ENCODE measurements around the gene PRKCSH. TPM values are rescaled to one million over a fixed set of nuclear protein-coding genes. Genes with fewer than 3 reads are reported as not detected.
"Not testable (repeated sequence)": the region's sequence is repeated elsewhere in the genome, so short reads cannot be mapped to it uniquely, and the experiment has no call there.

PRKCSH gene
- total RNA-seq, 1 donor from 2014 or later: 276 TPM

DNA sequence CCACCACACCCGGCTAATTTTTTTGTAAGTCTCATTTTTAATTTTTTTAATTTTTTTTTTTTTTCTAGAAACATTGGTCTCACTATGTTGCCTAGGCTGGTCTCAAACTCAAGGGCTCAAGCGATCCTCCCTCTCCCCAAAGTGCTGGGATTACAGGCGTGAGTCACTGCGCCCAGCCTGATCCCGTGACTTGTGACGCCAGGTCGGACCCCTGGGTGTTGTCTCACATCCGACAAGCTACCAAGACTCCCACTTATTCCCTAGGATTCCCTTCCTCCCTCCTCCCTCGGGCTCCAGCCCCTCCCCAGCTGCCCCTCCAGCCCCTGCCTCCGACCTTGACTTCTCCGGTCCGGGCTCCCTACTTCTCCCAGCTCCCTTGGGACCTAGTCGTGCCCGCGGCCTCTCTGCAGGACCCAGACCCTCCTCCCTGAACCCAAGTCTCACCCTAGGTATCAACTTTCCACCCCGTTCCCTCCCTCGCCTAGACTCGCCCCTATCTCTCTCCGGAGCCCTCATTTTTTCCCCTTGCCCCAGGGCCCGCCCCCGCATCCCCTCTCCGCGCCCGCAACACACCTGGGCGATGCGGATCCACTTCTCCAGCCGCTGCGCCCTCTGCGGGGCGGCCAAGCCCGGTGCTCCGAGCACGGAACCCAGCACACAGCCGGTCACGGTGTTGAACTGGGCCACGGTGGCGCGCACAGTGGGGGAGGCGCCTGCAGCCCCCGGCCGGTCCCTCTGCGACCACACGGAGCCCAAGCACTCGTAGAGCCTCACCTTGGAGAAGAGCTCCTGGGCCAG is 29.4 kb upstream of the PRKCSH start:
- Mint-ChIP-seq H3K27ac (ENCODE audit: unreplicated experiment) (no peak overlapping the region), H3K27me3 (ENCODE audit: unreplicated experiment) (peaks cover 6% of the 10 kb centered on the region), H3K9me3 (ENCODE audit: unreplicated experiment) (peaks cover 3% of the 10 kb centered on the region), H3K4me1 (ENCODE audit: low read depth, unreplicated experiment) (no peaks in the 10 kb centered on the region), H3K36me3 (ENCODE audit: unreplicated experiment) (no peaks in the 10 kb centered on the region), H3K4me3 (ENCODE audit: unreplicated experiment) (no peak overlapping the region)
- TF ChIP-seq, protein P1, sequence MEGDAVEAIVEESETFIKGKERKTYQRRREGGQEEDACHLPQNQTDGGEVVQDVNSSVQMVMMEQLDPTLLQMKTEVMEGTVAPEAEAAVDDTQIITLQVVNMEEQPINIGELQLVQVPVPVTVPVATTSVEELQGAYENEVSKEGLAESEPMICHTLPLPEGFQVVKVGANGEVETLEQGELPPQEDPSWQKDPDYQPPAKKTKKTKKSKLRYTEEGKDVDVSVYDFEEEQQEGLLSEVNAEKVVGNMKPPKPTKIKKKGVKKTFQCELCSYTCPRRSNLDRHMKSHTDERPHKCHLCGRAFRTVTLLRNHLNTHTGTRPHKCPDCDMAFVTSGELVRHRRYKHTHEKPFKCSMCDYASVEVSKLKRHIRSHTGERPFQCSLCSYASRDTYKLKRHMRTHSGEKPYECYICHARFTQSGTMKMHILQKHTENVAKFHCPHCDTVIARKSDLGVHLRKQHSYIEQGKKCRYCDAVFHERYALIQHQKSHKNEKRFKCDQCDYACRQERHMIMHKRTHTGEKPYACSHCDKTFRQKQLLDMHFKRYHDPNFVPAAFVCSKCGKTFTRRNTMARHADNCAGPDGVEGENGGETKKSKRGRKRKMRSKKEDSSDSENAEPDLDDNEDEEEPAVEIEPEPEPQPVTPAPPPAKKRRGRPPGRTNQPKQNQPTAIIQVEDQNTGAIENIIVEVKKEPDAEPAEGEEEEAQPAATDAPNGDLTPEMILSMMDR (IDR thresholded peaks at IDR 0.05; ENCODE audit: partially characterized antibody, unreplicated experiment): no peak
- no peak for DNase-seq

- not testable (repeated sequence) for H3K4me3 Mint-ChIP-seq (ENCODE audit: unreplicated experiment); DNase-seq; H3K4me1 Mint-ChIP-seq (ENCODE audit: low read depth, unreplicated experiment); H3K27me3 Mint-ChIP-seq (ENCODE audit: unreplicated experiment); H3K36me3 Mint-ChIP-seq (ENCODE audit: unreplicated experiment); H3K9me3 Mint-ChIP-seq (ENCODE audit: unreplicated experiment); H3K27ac Mint-ChIP-seq (ENCODE audit: unreplicated experiment)
These were observed 28.7 kb upstream of the PRKCSH start for GRCh38 chr19:11406703-11407236.

DNA sequence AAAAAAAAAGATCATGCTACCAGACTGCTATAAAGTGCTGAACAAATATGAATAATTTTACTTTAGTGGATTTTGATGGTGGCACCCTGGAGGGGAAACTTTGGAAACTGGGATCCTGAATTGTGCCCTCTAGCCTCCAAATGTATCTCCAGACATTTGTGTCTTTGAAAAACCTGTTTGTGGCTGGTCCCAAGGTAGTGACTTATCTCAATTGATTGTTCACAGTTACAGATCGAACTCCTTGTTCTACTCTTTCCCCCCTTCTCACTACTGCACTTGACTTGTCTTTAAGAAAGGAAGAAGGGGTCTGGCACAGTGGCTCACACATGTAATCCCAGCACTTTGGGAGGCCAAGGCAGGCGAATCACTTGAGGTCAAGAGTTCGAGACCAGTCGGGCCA is 26.8 kb upstream of the PRKCSH start:
- no peak overlapping the region for H3K4me3 Mint-ChIP-seq (ENCODE audit: unreplicated experiment)
- TF ChIP-seq, protein P1 (IDR thresholded peaks at IDR 0.05; ENCODE audit: partially characterized antibody, unreplicated experiment): no peak
- no peak overlapping the region for H3K27ac Mint-ChIP-seq (ENCODE audit: unreplicated experiment)
- DNase-seq: no peak
- H3K27me3 Mint-ChIP-seq (ENCODE audit: unreplicated experiment): peaks cover 6% of the 10 kb centered on the region
- no peaks in the 10 kb centered on the region for H3K36me3 Mint-ChIP-seq (ENCODE audit: unreplicated experiment)
- peaks cover 3% of the 10 kb centered on the region for H3K9me3 Mint-ChIP-seq (ENCODE audit: unreplicated experiment)
- H3K4me1 Mint-ChIP-seq (ENCODE audit: low read depth, unreplicated experiment): no peaks in the 10 kb centered on the region

GRCh38 chr19:11410682-11411081 is 24.8 kb upstream of the PRKCSH start:
- TF ChIP-seq, protein P1 (IDR thresholded peaks at IDR 0.05; ENCODE audit: partially characterized antibody, unreplicated experiment): no peak
- Mint-ChIP-seq H3K4me1 (ENCODE audit: low read depth, unreplicated experiment) (no peaks in the 10 kb centered on the region), H3K27me3 (ENCODE audit: unreplicated experiment) (no peaks in the 10 kb centered on the region), H3K27ac (ENCODE audit: unreplicated experiment) (no peak overlapping the region), H3K36me3 (ENCODE audit: unreplicated experiment) (no peaks in the 10 kb centered on the region), H3K9me3 (ENCODE audit: unreplicated experiment) (peaks cover 2% of the 10 kb centered on the region), H3K4me3 (ENCODE audit: unreplicated experiment) (no peak overlapping the region)
- no peak for DNase-seq

DNA sequence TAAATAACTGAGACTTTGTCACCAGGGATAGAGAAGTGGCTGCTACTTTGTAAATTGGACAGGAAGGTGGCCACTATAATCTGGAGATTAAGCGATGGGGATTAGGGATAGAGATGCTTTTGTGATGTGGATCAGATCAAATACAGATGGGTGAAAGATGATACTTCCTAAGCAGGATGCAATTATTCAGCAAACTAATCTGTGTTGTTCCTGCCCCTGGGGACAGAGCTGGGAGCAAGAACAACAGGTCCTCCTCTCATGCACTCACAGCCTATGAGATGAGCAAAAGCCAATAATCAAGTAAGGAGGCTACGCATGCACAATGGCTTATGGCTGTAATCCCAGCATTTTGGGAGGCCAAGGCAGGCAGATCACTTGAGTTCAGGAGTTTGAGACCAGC is 20.9 kb upstream of the PRKCSH start:
- peaks cover 9% of the 10 kb centered on the region for H3K27me3 Mint-ChIP-seq (ENCODE audit: unreplicated experiment)
- no peak overlapping the region for H3K4me3 Mint-ChIP-seq (ENCODE audit: unreplicated experiment)
- TF ChIP-seq, protein P1 (IDR thresholded peaks at IDR 0.05; ENCODE audit: partially characterized antibody, unreplicated experiment): no peak
- DNase-seq: no peak
- no peaks in the 10 kb centered on the region for H3K36me3 Mint-ChIP-seq (ENCODE audit: unreplicated experiment)
- peaks cover 3% of the 10 kb centered on the region for H3K9me3 Mint-ChIP-seq (ENCODE audit: unreplicated experiment)
- H3K4me1 Mint-ChIP-seq (ENCODE audit: low read depth, unreplicated experiment): no peaks in the 10 kb centered on the region
- no peak overlapping the region for H3K27ac Mint-ChIP-seq (ENCODE audit: unreplicated experiment)

Data from glutamatergic neuron (in vitro differentiated cells).